Neuron (in vitro differentiated cells): ENCODE measurements around the gene TMEM132E.

Experiments
- H2AFZ ChIP-seq: one replicate; pipeline ENCODE4 v1.6.1; 2013; ENCODE audit warnings: low read depth, mild to moderate bottlenecking, inconsistent platforms, low read length, moderate library complexity
- H3K27me3 ChIP-seq: one replicate; pipeline ENCODE4 v1.6.1; 2013; ENCODE audit warnings: low read length; ENCODE audit not compliant: insufficient read depth
- H3K36me3 ChIP-seq: one replicate; pipeline ENCODE4 v1.6.1; 2013; ENCODE audit warnings: low read length; ENCODE audit not compliant: insufficient read depth
- H3K4me1 ChIP-seq: one replicate; pipeline ENCODE4 v1.6.1; 2013; ENCODE audit warnings: low read length; ENCODE audit not compliant: insufficient read depth
- H3K4me3 ChIP-seq: 2 replicates; pipeline ENCODE4 v1.5.1; 2013; ENCODE audit warnings: mild to moderate bottlenecking, low read length, moderate library complexity
- H3K9me3 ChIP-seq: one replicate; pipeline ENCODE4 v1.6.1; 2013; ENCODE audit warnings: low read length

The TMEM132E gene

DNA sequence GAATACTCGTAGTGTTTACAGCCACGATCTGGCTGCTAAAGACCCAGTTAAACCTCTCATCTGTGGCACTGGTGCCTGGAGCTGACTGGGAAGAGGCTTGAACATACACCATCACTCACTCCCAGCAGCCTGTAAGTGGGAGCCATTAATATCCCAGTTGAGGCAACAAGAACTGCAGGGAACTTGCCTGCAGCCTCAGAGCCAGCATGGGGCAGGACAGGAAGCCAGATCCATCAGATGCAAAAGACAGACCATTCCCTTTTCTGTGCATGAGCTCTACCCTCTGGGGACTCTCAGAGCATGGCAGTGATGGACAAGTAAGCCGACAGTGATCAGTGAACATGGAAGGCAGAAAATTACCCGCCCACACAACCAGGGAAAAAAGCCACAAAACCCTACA lies 91.8 kb downstream of the TMEM132E start:
- H3K36me3 ChIP-seq = no peaks in the 10 kb centered on the region
- H3K9me3 ChIP-seq = no peaks in the 10 kb centered on the region
- no peaks in the 10 kb centered on the region for H3K4me1 ChIP-seq
- peaks cover 12% of the 10 kb centered on the region for H3K27me3 ChIP-seq
- no peak overlapping the region for H3K4me3 ChIP-seq
- H2AFZ ChIP-seq = no peak overlapping the region

DNA sequence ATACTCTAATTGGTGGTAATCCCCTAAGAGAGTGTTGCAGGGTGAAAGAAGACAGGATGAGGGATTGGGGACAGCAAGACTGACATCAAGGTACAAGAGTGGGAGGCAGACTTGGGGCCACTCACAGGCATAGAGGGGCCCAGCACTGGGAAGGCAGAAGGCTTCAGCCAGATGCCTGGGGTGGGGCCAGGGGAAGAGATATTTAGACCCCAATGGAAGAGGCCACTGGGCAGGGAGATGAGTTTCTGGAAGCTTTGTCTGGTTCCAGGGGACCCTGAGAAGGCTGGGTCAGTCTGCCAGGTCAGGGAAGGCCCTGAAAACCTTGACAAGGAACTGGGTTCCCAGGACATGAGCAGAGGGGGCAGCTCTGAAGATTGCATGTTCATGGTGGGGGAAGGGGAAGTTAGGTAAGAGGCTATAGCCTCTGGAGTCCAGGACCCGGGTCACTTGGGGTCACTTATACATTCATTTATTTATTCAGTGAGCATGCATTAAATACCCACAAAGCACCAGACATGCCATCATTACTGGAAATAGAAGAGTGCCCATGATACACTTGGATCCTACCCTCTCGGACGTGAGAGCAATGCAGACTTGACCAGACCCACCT lies 92.9 kb downstream of the TMEM132E start:
- Histone ChIP-seq H3K27me3 (peaks cover 12% of the 10 kb centered on the region), H3K4me1 (no peaks in the 10 kb centered on the region), H3K4me3 (no peak overlapping the region), H2AFZ (no peak overlapping the region), H3K9me3 (no peaks in the 10 kb centered on the region), H3K36me3 (no peaks in the 10 kb centered on the region)

DNA sequence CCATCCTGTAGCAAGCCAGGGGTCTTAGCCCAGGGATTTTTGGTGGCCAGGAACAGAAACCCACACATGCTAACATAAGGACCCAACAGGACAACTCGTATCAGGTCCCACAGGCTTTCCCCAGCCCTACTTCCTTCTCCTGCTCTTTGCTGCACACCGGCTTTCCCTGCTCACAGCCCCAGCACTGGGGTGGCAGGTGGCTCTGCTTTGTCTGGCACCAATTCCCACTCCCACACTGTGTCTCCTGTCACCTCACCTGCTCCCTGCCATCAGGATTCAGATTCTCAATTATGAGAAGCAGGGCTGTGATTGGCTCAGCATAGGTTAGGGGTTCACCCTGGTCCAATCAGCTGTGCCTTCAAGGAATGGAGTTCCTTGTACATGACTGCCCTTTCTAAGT lies 94.1 kb downstream of the TMEM132E start:
- Histone ChIP-seq H3K36me3 (no peaks in the 10 kb centered on the region), H3K27me3 (peaks cover 12% of the 10 kb centered on the region), H2AFZ (no peak overlapping the region), H3K9me3 (no peaks in the 10 kb centered on the region), H3K4me1 (no peaks in the 10 kb centered on the region), H3K4me3 (no peak overlapping the region)

DNA sequence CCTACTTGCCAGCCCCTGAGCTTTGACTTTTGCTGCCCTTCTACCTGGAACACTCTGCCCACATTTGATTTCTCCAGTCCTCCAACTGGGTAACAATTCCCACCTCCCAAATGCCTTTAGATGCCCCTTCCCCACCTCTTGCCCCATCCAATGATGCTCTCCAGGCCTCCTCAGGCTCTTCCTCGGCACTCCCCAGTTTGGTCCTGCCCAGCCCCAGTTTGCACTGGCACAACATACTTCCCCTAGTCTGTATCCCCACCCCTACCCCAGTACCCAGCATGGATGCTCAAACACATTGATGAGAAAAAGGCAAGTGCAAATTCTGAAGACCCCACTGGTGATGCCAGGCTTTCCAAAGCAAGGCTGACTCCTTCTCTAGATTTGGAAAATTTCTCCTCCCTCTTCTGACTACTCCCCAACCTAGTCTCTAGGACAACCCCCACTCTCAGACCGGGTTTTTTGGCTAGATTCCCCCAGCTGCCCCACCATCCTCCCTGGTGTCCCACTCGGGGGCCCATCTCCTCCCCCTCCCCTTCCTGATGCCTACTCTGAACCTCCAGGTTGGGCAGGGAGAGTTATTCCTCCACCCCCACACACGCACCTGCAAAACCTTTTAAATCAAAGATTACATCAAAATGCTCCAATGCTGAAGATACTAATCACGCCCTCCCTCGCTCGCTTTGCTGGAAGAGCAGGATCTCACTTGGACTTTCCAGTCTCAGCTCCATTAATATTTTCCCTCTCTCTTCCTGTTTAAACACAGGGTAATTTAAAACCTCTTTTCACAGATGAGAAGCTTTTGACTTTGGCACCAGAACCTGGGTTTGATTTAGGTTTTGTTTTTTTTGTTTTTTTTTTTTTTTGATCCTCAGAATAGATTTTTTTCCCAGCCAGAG lies 94.9 kb downstream of the TMEM132E start:
- Histone ChIP-seq H3K4me3 (no peak overlapping the region), H3K9me3 (no peaks in the 10 kb centered on the region), H3K4me1 (no peaks in the 10 kb centered on the region), H3K27me3 (peaks cover 10% of the 10 kb centered on the region), H2AFZ (no peak overlapping the region), H3K36me3 (no peaks in the 10 kb centered on the region)

DNA sequence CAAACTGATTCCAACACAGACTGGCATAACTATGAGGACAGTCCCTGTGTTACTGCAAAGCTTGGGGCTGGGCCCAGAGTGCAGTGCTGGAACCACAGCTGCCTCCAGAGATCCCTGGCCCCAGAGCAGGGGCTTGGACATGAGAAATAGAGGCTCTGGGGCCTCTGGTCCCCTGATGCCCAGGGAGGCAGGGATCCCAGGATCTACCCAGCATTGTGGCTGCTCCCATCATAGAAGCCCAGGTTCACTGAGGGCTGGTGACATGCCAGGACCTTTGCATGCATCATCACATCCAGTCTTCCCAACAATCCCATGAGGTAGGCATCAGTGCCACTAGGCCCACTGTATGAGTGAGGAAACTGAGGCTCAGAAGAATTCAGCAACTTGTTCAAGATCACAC lies 95.8 kb downstream of the TMEM132E start:
- Histone ChIP-seq H3K27me3 (peaks cover 2% of the 10 kb centered on the region), H3K9me3 (no peaks in the 10 kb centered on the region), H2AFZ (no peak overlapping the region), H3K4me3 (no peak overlapping the region), H3K36me3 (no peaks in the 10 kb centered on the region), H3K4me1 (no peaks in the 10 kb centered on the region)

DNA sequence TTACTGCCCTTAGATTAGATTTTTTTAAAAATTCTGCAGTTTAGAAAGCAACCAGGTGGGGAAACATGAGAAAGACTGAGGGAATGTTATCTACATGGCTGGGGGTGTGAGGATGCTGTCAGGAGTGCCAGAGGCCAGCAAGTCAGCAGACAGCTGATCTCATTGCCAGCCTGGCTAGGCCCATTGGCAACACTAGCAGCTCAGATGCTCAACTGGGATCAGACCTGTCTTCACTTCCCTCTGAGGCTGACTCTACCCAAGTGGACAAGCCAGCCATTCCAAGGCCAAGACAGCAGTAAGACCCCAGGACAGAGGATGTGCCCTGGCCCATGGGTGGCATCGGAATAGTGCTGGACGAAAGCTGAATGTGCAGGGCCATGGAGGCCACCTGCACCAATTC lies 96.2 kb downstream of the TMEM132E start:
- Histone ChIP-seq H3K36me3 (no peaks in the 10 kb centered on the region), H3K9me3 (no peaks in the 10 kb centered on the region), H3K4me3 (no peak overlapping the region), H2AFZ (no peak overlapping the region), H3K27me3 (no peaks in the 10 kb centered on the region), H3K4me1 (no peaks in the 10 kb centered on the region)

DNA sequence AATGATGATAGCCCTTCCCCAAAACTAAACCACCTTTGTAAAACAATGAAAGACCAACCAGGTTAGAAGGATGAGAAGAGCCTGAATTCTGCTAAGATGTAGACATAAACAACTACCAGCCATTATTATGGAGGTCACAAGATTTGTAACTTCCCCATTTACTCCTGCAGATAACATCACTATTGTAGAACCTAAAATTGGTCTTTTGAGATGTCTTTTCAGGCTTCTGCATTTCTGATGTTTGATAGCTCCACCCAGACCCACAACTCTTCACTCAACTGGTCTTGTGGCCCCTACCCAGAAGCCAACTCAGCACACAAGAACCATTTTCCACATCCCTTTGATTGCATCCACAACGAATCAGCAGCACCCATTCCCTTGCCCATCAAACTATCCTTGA lies 100.8 kb downstream of the TMEM132E start:
- Histone ChIP-seq H3K36me3 (no peaks in the 10 kb centered on the region), H2AFZ (no peak overlapping the region), H3K27me3 (no peaks in the 10 kb centered on the region), H3K9me3 (no peaks in the 10 kb centered on the region), H3K4me3 (no peak overlapping the region), H3K4me1 (no peaks in the 10 kb centered on the region)

DNA sequence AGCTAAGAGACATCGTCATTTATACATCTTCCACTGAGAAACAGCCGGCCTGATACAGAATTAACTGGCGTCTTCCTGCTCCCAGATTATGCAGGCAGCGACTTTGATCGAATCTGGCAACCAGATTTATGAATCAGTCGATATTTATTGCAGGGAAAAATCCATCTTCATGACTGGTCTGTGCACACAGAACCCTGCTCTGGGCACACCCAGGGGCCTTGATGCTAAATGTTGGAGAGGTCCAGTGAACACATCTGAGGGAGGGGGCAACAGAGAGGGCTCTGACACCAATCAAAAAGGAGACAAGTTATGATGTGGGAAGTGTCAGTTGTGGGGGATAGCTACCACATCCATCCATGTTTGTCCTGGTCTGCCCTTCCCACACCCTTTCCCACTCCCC lies 102.9 kb downstream of the TMEM132E start:
- no peaks in the 10 kb centered on the region for H3K27me3 ChIP-seq
- no peaks in the 10 kb centered on the region for H3K9me3 ChIP-seq
- no peaks in the 10 kb centered on the region for H3K4me1 ChIP-seq
- no peaks in the 10 kb centered on the region for H3K36me3 ChIP-seq
- H3K4me3 ChIP-seq = no peak overlapping the region
- H2AFZ ChIP-seq = no peak overlapping the region

DNA sequence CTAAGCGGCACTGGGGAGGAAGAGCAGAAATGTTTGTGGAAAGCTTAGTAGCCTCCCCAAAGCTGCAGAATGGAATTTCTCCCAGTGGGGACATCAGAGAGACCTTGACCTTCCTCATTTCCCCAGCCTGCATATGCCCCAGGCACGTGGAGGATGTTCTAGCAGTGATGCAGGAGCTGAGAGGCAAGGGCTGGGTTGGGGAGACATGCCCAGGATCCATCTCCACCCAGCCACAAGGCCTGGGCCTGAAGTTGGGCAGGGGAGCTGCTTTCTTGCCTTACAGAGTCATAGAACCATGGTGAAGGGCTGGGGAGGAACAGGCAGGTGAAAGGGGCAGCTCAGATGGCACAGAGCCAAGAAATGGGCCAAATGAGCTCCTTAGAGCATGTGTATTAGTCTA lies 104.0 kb downstream of the TMEM132E start:
- Histone ChIP-seq H3K4me1 (no peaks in the 10 kb centered on the region), H3K9me3 (no peaks in the 10 kb centered on the region), H2AFZ (no peak overlapping the region), H3K27me3 (no peaks in the 10 kb centered on the region), H3K4me3 (no peak overlapping the region), H3K36me3 (no peaks in the 10 kb centered on the region)
